Hindlimb muscle (tissue), 1 donor: ENCODE data around the gene NEURL1. TPM values are rescaled to one million over a fixed set of nuclear protein-coding genes. Genes with fewer than 3 reads are reported as not detected.

ENCODE experiments used
- DNase-seq: peaks from one replicate; pipeline ENCODE4 v3.0.0-alpha.2; 2013
- polyA plus RNA-seq: library from polyadenylated mRNA; unstranded; fragments of 120-200 nt; gene quantifications from one replicate; pipeline ENCODE4 v1.2.1, GENCODE V29; 2013; ENCODE audit not compliant: insufficient read length

NEURL1 gene, protein sequence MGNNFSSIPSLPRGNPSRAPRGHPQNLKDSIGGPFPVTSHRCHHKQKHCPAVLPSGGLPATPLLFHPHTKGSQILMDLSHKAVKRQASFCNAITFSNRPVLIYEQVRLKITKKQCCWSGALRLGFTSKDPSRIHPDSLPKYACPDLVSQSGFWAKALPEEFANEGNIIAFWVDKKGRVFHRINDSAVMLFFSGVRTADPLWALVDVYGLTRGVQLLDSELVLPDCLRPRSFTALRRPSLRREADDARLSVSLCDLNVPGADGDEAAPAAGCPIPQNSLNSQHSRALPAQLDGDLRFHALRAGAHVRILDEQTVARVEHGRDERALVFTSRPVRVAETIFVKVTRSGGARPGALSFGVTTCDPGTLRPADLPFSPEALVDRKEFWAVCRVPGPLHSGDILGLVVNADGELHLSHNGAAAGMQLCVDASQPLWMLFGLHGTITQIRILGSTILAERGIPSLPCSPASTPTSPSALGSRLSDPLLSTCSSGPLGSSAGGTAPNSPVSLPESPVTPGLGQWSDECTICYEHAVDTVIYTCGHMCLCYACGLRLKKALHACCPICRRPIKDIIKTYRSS
- polyA plus RNA-seq, result 40.7 TPM

DNA sequence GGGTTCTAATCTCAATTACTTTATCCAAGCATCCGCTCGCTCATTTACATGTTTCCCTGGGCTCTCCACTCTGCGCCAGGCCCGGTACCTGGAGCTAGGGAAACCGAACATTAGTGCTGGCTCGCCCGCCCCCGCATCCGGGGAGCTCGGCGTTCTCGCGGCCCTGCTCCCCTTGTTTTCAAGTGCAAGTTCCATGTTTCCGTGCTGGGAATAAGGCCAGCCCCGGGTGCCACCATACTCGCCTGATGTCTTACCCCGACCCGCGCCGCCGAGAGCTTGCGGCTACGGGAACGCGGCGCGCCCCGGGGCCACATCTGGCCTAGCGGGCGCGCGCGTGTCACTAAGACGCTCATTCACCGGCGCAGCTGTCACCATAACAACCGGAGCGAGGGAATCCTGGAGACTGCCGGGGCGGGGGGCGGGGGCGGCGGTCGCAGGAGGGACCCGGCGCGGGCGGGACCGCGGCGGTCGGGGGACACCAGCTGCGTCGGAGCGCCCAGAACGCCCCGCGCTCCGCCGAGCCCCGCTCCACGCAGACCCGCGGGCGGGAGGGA lies at the start of gene NEURL1:
TSS of gene NEURL1 (plus strand) at position 344 of the 554 bp plus-strand sequence. CDS start 683 bp downstream, outside the sequence.
- DNase-seq, result peak; percentile 52

DNA sequence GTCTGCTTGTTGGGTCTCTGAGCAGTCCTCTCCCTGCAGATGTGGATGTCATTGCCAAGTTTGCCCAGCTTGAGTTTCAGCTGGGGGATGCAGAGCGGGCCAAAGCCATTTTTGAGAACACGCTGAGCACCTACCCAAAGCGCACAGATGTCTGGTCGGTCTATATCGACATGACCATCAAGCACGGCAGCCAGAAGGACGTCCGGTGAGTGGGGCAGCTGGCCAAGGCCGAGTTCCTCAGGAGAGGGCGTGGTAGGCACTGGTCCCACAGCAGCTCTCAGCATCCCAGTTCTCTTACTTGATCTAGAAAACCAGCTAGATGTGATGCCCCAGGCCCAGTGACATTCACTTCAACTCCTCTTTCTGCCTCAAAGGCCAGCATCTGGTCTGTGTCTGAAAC lies 49.0 kb upstream of the NEURL1 start:
- DNase-seq, result no peak

DNA sequence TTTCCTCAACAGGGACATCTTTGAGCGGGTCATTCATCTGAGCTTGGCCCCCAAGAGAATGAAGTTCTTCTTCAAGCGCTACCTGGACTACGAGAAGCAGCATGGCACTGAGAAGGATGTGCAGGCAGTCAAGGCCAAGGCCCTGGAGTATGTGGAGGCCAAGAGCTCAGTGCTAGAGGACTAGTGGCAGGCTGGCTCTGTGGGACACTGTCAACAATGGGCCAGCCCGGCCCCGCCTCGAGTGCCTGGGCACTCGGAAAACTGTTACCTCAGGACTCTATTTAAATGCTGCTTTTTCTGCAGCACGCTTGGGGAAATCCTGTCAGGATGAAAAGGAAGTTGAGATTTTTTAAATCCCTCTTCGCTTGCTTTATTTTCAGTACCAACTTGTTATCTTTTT lies 48.1 kb upstream of the NEURL1 start:
- DNase-seq, result no peak

DNA sequence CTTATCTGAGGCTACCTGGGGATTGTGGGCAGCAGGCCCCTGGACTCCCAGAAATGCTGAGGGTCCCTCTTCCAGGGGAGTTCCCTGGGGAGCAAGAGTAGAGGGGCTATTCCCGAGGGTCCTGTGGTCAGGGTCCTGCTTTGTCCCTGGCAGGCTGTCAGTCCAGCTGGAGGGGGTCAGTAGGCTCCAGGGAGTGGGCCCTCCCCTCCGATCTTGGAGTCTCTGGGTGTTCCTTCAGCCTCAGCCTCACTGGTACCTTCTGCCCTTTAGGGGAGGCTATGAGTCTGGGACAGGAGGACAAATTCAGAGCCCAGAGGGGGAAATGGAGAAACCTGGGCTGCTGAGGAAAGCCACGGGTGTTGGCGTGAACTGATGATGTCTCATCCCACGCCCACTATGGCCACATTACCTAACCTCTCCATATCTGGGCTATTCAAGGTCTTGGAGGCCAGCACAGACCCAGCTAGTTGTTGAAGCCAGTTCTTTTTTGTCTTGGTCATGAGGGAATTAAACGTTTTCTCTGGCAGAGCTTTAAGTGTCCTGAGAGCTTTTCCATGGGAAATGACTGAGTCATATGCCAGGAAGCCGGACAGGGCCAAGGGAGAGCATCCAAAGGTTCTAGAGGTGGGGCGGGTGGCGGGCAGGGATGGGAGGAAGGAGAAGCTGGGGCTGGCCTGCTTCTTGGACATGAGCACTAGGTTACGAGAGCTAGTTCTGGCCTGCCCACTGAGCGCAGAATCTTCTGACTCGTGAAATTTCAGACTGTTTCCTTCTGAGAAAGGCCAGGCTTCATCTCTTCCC lies 47.5 kb upstream of the NEURL1 start:
- DNase-seq, result no peak

DNA sequence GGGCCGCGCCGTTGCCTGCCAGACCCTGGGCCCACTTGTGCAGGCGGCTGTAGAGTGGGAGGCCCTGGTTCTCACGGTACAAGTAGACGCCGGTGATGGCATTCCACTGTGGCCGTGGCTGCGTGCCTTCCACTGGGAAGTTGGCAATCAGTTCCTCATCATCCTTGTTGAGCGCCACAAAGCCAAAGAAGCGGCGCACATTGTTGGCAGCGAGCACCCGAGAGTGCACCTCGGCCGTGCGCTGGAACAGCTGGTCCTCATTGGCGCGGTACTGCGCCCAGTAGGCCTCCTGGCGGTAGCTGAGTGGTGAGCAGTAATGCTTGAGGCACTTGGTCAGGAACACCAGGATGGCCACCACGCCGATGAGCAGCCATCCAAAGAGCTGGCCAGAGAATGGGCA lies 46.3 kb upstream of the NEURL1 start:
- no peak for DNase-seq

DNA sequence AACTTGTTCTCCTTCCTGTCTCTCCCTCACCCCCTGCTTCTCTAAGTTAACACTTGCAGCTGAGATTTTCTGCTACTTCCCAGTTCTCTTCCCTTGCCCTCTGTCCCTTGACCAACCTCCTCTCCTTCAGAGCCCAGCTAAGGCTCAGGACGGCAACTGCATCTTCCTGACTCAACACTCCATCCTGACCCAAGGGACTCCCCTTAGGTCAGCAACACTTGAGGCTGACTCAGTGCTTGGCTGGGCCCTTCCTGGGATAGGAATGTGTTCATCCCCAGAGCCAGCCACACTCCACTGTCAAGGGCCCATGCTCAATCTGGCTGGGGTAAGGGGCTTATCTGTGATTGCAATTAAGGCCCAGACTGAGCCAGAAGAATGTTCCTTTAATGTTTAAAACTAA lies 44.8 kb upstream of the NEURL1 start:
- DNase-seq, result no peak

DNA sequence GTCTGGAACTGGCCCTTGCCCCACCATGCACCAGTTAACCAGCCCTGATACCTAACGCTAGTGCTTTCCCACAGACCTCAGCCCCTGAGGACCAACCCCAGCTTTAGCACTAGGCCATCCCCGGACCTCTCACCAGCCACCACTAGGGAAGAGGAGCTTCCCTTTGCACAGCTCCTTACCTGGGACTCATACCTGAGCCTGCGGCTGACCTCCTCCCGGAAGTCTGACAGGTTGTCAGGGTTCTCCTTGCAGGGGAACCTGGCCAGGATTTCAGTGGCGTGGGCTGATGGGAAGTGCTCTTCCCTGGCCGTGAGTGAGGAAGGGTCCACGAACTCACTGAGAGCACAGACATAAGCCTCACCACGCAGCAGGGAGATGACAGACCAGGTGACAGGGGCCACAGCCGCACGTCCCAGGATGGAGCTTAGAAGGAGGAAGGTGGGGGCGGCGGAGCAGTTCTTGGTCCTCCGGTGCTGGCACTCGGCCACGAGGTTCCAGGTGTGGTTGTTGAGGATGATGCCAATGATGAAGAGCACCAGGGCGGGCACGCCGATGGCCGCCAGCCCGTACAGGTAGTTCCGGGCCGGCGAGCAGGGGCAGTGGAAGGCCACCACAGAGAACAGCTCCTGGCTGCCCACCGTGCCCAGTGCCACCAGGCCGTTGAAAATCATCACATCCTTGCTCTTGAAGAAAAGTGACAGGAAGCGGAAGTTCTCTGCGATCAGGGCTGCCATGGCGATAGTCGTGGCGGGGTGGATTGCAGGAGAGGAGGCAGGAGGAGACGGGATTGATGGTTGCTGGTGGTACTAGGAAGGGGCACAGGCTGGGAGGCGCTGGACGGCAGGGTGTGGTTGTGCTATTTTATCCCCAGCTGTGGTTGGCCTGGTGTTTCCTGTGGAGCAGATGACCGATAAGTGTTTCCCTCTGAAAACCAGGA lies 44.0 kb upstream of the NEURL1 start:
- DNase-seq, result no peak

DNA sequence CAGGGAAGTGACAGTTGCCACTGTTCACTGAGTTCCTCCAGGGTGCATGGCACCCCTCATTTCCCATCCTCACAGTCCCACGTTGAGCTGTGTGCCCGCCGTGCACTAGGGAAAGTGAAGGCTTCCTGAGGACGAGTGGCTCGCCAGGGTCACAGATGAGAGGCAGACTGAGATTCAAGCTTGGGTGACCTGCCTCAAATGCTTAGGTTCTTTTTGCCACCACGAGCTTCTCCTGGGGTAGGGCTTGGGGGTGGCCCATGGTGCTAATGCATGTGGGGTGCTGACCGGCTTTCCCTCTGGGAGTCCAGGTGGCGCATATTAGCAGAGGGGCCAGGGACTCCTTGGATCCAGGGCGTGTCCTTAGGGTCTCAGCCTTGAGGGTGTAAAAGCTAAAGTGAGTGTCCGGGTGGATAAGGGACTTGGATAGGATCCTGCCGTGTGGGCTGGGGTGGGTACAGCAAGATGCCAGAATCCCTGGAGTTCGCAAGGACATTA lies 43.3 kb upstream of the NEURL1 start:
- no peak for DNase-seq

DNA sequence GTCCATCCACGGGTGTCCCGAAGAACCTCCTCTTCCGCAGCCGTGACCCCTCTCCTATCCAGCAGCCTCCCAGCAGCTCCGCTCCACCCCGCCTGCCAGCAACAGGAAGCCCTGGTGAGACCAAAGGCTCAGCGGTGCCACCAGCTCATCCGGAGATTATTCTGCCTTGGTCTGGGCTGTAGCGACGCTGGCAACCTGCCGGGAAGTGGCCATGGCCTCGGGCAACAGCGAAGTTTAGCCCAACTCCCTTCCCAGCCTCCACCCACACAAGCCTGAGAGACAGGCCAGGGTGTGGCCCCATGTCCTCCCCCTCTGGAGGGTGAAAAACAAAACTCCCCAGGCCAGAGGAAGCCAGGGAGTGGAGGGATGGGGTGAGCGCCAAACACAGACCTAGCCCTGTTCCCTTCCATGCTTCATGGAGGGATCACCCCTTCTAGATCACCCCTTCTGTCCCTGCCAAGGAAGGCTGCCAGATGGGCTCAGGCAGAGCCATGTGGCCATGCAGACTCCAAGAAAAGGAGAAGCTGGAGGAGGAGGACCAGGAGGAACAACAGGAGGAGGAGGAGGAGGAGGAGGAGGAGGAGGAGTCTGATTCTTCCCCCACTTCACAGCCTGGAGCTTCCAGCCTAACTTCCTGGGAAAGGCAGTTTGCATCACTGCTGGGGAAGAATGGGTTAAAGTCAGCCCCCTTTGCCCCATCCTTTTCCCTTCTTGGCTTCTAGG lies 42.3 kb upstream of the NEURL1 start:
- DNase-seq, result no peak

DNA sequence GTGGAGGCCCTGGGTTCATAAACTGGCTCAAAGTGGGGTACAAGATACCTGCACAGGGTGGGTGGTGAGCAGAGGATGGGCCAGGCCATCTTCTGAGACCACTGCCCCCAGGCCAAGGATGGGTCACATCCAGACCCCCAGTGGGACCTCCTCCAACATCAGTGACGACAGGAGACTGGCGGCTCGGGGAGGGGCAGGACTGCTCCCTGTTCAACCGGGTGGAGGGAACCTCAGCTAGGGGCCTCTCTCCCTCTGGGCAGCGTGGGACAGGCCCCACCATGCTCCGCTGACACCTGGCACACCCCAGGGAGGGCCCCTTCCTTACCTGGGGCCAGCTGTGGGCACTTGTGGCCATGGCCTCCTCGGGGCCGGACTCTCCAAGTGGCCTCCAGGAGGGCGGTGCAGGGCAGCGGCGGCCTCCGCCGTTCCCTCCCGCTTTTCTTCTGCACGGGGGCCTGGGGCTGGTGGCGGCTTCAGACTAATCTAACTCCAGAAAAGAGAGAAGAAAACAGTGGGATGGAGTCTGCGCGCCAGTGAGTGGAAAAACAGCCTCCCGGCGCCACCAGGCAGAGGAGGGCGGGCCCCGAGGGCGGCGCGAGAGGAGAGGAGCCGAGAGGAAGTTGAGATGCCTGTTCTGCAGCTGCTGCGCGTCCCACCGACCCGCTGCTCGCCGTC lies 41.5 kb upstream of the NEURL1 start, which contains the start of gene CALHM2:
TSS of gene CALHM2 (minus strand) at position 540 of the 675 bp plus-strand sequence. CDS start 2,429 bp downstream, outside the sequence.
- peak; percentile 85 for DNase-seq

DNA sequence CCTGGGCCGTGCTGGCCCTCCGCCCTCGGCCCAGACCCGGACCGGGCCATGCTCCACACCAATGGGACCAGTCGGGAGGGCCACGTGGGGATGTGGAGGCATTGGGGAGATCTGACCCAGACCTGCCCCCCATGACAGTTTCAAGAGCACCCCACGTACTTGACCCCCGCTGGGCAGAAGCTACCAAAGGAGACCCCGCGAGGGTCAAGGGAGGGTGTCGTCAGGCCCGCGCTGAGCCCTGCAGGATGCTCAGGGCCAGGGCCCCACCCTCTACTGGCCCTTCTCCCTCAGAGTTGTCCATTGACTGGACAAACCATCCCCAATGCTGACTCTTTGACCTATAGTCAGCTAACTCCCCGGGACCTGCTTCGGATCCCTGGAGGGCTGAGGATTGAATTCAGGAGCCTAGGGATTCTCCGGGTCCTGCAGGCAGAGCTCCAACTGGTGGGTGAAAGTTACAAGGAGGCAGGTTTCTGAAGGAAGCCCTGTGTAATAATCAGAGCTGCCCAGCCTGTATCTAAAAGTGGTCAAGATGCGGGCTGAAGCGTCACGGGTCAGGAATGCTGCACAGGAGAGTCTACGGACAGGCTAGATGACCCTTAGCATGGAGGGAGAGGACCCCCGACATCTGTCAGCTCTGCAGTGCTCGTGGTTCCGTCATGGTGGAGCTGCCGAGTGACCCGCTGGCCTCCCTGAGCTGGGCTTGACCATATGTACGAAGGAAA lies 40.8 kb upstream of the NEURL1 start:
- no peak for DNase-seq

DNA sequence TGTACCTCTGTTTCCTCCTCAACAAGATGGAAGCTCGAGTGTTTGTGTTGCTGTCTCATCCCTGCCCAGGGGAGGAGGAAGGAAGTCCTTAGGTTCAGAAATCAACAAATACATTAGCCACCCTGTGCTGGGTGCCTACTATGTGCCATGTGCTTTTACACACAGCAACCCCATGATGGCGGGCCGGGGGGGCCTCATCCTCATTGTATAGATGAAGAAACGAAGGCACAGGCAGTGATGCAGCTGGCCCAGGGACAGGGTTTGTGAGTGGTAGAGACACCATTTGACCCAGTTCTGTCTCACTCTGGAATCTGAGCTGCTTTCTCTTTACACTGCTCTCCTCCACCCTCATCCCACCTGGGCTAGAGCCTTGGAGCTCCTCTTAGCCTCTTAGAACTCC lies 39.5 kb upstream of the NEURL1 start:
- no peak for DNase-seq

DNA sequence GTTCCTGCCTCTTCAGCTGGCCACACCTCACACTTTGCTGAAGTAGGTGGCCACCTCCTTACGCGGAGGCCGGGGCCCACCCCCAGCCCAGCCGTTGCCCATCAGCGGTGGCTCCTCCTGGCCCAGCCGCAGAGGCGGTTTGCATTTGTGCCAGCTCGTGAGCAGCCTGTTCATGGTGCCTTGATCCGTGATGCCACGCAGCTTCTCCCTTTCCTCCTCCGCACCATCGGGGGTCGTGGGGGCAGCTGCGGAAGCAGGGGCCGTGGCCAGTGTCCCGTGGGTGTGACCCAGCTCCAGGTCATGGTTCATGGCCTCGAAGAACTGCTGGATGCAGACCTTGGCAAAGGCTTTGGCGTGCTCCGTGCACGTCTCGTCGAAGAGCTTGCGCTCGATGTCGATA lies 38.3 kb upstream of the NEURL1 start:
- no peak for DNase-seq

DNA sequence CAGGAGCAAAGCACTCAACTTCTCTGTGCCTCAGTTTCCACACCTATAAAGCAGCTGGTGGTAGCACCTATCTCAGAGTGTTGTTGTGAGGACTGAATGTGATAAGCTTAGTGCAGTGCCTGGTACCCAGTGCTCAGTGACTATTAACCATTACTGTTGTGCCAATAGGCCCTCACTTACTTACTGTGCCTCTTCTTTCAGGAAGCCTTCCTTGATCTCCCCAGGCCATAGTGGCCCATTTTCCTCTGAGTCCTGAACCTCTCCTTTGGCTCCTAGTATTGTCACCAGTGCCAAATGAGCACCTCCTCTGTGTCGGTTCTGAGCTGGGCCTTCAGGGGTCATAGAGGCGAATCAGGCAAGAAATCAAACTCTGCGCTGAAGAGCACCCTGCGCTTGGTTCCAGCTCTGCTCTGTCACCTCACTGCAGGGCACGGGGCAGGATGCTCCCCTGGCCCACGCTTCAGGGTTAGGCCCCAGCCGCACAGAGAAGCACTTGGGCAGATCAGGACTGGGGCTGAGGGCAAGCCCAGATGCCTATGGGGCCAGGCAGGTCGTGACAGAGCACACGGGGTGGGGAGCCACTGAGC lies 37.3 kb upstream of the NEURL1 start:
- DNase-seq, result no peak

DNA sequence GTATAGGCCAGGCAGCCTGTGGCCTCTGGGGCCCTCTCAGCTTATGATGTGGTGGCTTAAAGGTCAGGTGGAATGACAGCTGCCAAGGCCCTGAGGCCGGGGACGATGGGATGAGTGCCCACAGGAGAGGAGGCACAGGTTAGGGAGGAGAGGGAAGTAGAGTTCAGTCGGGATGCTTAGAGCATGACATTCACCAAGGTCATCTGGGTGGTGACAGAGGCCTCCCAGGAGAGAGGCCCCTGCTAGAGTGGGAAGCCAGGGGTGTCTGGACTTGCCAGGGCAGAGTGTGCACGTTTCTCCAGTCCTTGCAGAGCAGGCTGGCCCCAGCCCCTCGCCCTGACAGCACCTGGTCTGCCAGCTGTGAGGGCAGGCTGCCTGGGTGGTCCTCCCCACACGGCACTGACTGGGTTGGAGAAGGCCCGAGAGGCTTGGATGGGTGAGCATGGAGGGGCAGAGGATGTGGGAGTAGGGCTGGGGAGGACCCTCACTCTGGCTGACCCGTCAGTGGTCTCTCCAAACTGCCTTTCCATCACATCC lies 36.3 kb upstream of the NEURL1 start:
- DNase-seq, result no peak

DNA sequence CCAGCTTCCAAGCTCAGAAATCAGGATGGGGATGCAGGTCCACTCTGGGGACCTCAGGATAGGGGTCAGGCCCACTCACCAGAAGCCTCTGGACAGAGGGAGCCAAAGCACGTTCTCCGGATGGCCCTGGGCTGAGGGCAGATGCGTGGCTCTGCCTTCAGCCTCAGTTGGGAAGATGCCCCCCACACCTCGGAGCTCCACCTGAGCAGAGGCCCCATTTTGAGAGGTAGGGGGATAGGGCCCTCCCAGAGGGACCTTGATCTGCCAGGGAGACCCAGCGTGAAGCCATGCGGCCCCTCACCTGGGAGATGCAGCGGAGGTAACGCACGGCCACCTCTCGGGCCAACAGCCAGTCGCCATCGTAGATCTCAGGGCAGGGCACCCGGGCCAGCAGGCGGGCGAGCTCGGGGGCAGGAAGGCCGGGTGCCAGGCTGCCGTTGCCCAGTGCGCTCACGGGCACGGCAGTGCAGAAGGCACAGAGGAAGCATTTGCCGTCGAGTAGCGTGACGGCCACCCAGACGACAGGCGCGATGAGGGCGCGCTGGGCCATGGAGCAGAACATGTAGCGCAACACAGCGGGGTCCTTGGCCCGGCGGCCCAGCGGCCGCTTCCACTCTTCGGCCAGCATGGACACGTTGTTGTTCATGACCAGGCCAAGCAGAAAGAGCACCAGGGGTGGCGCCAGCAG lies 35.5 kb upstream of the NEURL1 start:
- DNase-seq, result no peak

DNA sequence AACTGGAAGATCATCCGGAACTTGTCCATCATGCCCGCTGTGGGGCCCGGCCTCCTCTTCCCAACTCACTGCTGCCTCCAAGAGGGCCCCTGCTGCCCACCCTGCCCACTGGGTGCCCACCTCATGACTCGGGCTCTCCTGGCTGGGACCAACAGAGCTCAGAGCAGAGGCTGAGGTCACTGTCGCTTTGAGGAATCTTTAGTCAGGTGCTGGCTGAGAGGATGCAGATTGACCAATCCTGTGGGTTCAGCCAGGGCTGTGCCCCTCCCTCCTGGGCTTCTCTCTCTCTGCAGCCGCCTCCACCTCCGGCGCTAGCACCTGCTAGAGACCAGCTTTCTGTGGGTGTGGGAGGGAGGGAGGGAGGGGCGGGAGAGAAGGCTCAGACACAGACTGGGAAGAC lies 34.8 kb upstream of the NEURL1 start, which contains the start of gene CALHM1:
TSS of gene CALHM1 (minus strand) at position 181 of the 400 bp plus-strand sequence. CDS start at position 32, 149 bp downstream.
- no peak for DNase-seq

DNA sequence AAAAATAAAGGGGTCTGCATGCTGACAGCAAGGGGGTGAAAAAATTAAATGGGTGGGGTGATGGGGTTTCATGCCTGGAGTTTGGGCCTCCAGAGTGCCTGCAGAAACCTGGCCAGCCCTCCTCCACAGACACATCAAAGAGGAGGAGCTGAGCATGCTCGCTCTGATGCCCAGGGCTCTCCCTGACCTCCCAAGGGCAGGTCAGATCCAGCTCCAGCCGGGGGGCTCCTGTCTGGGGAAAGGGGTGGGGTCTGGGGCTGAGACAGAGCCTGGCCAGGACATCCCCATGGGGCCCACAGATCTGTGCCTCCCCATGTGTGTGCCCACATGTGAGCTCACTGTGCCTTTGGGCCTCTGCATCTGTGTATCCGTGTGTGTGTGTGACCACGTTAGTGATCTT lies 33.9 kb upstream of the NEURL1 start:
- no peak for DNase-seq
